ENCODE measurements around the gene SPAG16. TPM values are rescaled to one million over a fixed set of nuclear protein-coding genes. Genes with fewer than 3 reads are reported as not detected.
"Not testable (repeated sequence)": the region's sequence is repeated elsewhere in the genome, so short reads cannot be mapped to it uniquely, and the experiment has no call there.

The SPAG16 gene
- total RNA-seq, 1 experiment from 2014 or later, result 17.2 TPM

DNA sequence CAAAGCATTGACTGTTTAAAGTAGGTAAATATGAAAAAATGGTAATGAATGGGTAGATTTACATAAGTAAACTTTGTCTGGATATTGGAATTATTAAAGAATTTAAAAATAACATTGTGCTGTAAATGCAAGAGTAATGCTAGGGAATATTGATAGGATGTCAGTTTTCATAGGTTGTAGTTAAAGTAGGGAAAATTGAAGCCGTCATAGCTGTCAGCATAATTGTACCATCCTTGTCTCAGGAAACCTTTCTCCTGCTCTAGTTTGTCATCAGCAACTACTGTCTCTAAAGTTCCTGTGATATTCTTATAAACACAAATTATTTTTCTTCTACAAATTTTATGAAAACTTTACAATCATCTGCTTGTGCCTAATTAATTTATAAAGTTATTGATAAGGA is 10.1 kb upstream of the SPAG16 start:
- Histone ChIP-seq H3K4me2 (ENCODE audit: low read length) (no peak overlapping the region), H2AFZ (ENCODE audit: low read length) (no peak overlapping the region), H3K36me3 (ENCODE audit: low read depth, low read length) (no peaks in the 10 kb centered on the region), H3K27ac (ENCODE audit: low read length) (no peak overlapping the region), H3K9me2 (replicated peaks; ENCODE audit: low read length) (no peaks in the 10 kb centered on the region), H3K9ac (ENCODE audit: low read length) (no peak overlapping the region), H3K4me3 (ENCODE audit: low read length) (no peak overlapping the region), H3F3A (ENCODE audit: low read length, unreplicated experiment) (no peaks in the 10 kb centered on the region), H3K27me3 (ENCODE audit: low read length) (no peaks in the 10 kb centered on the region), H3K79me2 (ENCODE audit: low read length) (no peaks in the 10 kb centered on the region), H3K4me1 (ENCODE audit: insufficient read depth, low read length) (no peaks in the 10 kb centered on the region; the same call in 1 of the 2 replicates), H3K9me3 (ENCODE audit: low read length) (peaks cover 6% of the 10 kb centered on the region; the same call in 1 of the 2 replicates), H4K20me1 (ENCODE audit: low read length) (no peaks in the 10 kb centered on the region)
- ATAC-seq (no peak), DNase-seq (no peak)
- no TSS peak for BruUV-seq (replicated peaks)
- intact Hi-C loops (cut with micrococcal nuclease), result no loop called here
- POLR2A ChIA-PET (ENCODE audit: unreplicated experiment), result interaction anchor here (0.7 kb wide), 1 partner anchor 74 kb away, joined by 3 read pairs; no protein-coding TSS in a partner anchor
- CTCF ChIA-PET, result no interaction called here
- TF ChIP-seq, protein P1, sequence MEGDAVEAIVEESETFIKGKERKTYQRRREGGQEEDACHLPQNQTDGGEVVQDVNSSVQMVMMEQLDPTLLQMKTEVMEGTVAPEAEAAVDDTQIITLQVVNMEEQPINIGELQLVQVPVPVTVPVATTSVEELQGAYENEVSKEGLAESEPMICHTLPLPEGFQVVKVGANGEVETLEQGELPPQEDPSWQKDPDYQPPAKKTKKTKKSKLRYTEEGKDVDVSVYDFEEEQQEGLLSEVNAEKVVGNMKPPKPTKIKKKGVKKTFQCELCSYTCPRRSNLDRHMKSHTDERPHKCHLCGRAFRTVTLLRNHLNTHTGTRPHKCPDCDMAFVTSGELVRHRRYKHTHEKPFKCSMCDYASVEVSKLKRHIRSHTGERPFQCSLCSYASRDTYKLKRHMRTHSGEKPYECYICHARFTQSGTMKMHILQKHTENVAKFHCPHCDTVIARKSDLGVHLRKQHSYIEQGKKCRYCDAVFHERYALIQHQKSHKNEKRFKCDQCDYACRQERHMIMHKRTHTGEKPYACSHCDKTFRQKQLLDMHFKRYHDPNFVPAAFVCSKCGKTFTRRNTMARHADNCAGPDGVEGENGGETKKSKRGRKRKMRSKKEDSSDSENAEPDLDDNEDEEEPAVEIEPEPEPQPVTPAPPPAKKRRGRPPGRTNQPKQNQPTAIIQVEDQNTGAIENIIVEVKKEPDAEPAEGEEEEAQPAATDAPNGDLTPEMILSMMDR (conservative IDR thresholded peaks at IDR 0.05; ENCODE audit: low read depth, low read length), result no peak
- TF ChIP-seq EZH2 (IDR thresholded peaks at IDR 0.05; ENCODE audit: low read length, unreplicated experiment) (no peak), EZH2phosphoT487 (IDR thresholded peaks at IDR 0.05; ENCODE audit: borderline replicate concordance, low read length) (no peak)

DNA sequence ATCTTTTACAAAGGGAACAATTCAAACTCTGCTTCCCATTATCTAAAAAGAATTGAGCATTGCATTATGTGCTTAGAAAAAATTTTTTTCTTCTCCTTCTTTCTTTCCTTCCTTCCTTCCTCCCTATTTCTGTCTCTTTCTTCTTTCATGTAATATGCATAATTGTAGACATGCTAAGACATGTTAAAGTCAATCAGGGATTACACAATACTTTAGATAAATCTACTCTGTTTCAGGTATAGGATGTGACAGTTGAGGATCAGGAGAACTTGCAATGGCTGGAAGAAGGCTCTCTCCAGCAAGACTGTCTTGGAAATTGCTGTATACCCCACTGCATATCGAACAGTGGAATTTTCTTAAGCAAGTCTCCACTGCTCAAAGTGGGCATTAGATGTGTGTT is 9.0 kb upstream of the SPAG16 start:
- intact Hi-C loops (cut with micrococcal nuclease), result no loop called here
- H3K9me3 ChIP-seq (ENCODE audit: low read length), result peaks cover 6% of the 10 kb centered on the region; the same call in 1 of the 2 replicates
- H3K4me3 ChIP-seq (ENCODE audit: low read length), result no peak overlapping the region
- H3K36me3 ChIP-seq (ENCODE audit: low read depth, low read length), result no peaks in the 10 kb centered on the region
- no peaks in the 10 kb centered on the region for H3K27me3 ChIP-seq (ENCODE audit: low read length)
- no peaks in the 10 kb centered on the region for H3K9me2 ChIP-seq (replicated peaks; ENCODE audit: low read length)
- TF ChIP-seq EZH2phosphoT487 (IDR thresholded peaks at IDR 0.05; ENCODE audit: borderline replicate concordance, low read length) (no peak), EZH2 (IDR thresholded peaks at IDR 0.05; ENCODE audit: low read length, unreplicated experiment) (no peak)
- TF ChIP-seq, protein P1 (conservative IDR thresholded peaks at IDR 0.05; ENCODE audit: low read depth, low read length), result no peak
- H3K4me2 ChIP-seq (ENCODE audit: low read length), result no peak overlapping the region
- BruUV-seq (replicated peaks), result no TSS peak
- H3K79me2 ChIP-seq (ENCODE audit: low read length), result no peaks in the 10 kb centered on the region
- H2AFZ ChIP-seq (ENCODE audit: low read length), result no peak overlapping the region
- no peak overlapping the region for H3K9ac ChIP-seq (ENCODE audit: low read length)
- no peak for DNase-seq
- H4K20me1 ChIP-seq (ENCODE audit: low read length), result no peaks in the 10 kb centered on the region
- ChIA-PET POLR2A (ENCODE audit: unreplicated experiment) (no interaction called here), CTCF (no interaction called here)
- H3F3A ChIP-seq (ENCODE audit: low read length, unreplicated experiment), result no peaks in the 10 kb centered on the region
- no peaks in the 10 kb centered on the region; the same call in 1 of the 2 replicates for H3K4me1 ChIP-seq (ENCODE audit: insufficient read depth, low read length)
- H3K27ac ChIP-seq (ENCODE audit: low read length), result no peak overlapping the region
- no peak for ATAC-seq

DNA sequence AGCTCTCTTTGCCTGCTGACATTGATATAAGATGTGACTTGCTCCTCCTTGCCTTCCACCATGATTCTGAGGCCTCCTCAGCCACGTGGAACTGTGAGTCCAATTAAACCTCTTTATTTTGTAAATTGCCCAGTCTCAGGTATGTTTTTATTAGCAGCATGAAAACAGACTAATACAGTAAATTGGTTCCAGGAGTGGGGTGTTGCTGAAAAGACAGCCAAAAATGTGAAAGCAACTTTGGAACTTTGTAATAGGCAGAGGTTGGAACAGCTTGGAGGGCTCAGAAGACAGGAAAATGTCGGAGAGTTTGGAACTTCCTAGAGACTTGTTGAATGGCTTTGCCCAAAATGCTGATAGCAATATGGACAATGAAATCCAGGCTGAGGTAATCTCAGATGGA is 7.1 kb upstream of the SPAG16 start:
- H4K20me1 ChIP-seq (ENCODE audit: low read length); H3K9ac ChIP-seq (ENCODE audit: low read length); H3K9me2 ChIP-seq (replicated peaks; ENCODE audit: low read length); H3K9me3 ChIP-seq (ENCODE audit: low read length); H3K27me3 ChIP-seq (ENCODE audit: low read length); CTCF ChIA-PET; BruUV-seq (replicated peaks); ATAC-seq; H3K36me3 ChIP-seq (ENCODE audit: low read depth, low read length); intact Hi-C loops (cut with micrococcal nuclease); H3K4me3 ChIP-seq (ENCODE audit: low read length); H3K27ac ChIP-seq (ENCODE audit: low read length); H3K4me1 ChIP-seq (ENCODE audit: insufficient read depth, low read length); POLR2A ChIA-PET (ENCODE audit: unreplicated experiment); H3K79me2 ChIP-seq (ENCODE audit: low read length); H3K4me2 ChIP-seq (ENCODE audit: low read length); DNase-seq; H3F3A ChIP-seq (ENCODE audit: low read length, unreplicated experiment); H2AFZ ChIP-seq (ENCODE audit: low read length): not testable (repeated sequence)
